ENCODE data around the gene ALPK3.
"Not testable (repeated sequence)": the region's sequence is repeated elsewhere in the genome, so short reads cannot be mapped to it uniquely, and the experiment has no call there.

The ALPK3 gene

DNA sequence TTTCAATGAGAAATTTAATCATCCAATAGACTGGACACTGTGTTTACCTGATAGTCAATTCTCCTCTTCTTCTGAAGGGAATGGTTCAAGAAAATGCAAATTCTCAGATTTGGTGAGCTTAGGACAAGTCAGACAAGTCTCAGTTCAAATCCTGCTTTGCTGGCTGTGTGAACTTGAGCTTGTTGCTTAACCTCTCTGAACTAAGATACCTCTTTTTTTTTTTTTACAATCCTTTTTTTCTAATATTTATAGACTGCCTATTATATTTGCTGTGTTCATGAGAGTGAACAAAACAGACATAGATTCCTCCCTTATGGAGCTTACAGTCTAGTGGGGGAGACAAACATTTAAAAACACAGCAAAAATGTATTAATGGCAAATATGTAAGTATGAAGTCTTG lies 59.1 kb downstream of the ALPK3 start:
- DNase-seq = no peak

DNA sequence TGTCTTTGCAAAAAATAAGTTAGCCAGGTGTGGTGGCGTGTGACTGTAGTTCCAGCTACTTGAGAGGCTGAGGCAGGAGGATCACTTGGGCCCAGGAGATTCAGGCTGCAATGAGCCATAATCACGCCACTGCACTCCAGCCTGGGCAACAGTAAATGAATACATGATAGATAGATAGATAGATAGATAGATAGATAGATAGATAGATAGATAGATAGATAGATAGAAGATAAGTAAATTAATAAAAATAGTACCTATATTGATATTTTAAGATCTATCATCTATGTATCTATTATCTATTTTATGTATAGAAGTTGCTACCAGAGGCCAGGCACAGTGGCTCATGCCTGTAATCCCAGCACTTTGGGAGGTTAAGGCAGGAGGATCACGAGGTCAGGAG lies 60.5 kb downstream of the ALPK3 start:
- DNase-seq = not testable (repeated sequence)

DNA sequence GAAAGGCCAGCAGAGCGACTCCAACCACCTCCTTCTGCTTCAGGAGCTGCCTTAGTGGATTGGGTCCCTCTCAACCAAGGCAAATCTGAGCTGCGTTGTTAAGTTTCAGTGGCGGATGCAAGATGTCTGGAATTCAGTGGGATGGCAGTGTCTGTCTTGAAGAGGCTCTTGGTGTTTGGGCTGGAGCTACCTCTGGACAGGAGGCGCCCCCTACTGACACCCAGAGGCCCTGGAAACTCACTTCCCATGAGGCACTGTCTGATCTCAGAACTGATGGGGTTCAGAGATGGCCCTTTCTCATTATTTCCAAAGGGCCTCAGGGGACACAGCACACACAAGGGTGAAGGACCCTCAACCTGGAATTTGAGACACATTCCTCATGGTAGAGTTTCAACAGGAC lies 61.3 kb downstream of the ALPK3 start:
- peak; percentile 48 for DNase-seq

DNA sequence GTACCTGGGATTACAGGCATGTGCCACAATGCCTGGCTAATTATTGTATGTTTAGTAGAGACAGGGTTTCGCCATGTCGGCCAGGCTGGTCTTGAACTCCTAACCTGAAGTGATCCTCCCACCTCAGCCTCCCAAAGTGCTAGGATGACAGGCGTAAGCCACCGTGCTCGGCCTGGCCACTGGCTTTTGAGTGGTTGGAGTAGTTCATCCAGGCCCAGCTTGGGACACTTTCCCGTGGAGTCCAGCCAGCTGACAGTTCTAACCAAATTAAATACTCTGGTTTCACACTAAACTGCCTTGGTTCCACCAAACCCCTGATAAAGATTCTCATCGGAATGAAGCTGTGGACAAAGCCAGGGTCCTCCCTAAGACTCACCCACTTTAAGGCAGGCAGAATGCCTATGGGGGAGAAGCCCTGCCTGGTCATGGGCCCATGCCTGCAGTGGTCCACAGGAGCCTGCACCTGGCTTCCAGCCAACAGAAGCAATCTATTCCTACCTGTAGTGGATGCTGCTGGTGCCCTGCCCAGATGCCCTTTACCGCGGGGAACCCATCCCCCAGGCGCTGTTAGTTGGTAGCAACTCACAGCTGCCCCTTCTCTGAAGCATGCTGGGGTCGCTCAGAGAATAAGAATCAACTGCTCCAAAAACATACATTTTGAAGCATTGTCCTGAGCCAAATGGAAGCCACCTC lies 62.1 kb downstream of the ALPK3 start:
- DNase-seq = no peak

DNA sequence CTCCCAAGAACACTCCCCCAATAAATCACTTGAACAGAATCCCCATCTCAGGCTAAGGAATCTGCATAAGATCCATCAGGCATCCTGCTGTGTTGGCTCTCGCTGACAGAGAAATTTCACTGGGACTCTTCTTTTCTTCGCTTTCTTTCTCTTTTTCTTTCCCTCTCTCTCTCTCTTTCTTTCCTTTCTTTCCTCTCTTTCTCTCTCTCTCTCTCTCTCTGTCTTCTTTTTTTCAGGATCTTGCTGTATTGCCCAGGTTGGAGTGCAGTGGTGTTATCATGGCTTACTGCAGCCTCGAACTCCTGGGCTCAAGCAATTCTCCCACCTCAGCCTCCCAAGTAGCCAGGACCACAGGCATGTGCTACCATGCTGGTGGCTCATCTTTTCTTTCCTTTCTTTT lies 62.9 kb downstream of the ALPK3 start:
- DNase-seq = no peak

DNA sequence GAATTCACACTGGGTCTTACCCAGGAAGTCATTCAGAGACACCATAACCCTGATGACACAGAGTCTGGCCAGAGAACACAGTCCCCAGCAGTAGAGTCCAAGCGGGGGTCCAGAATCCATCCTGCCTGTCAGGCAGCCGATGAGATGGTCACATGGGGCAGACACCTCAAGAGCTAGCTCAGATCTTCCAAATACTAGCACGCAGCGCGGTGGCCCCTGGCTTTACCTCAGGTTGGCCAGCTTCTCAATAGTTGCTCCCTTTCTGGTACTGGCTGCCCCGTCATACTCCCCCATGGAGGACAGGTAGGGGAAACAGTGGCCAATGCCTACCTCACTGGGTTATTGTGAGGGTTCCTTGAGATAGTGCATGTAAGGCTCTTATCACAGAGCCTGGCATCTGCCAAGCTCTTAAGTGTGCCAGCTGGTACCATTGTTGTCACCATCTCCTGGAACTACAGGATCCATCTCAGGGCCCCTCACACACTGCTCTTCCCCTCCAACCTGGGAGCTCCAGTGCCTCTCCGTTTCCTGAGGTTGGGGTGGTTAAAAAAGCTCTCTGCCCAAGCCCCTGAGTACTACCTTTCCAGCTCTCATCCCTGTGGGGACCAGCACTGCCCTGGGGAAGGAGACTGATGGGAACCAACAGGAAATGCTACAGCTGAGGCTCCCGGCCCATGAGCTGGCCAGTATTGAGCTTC lies 63.8 kb downstream of the ALPK3 start:
- no peak for DNase-seq

DNA sequence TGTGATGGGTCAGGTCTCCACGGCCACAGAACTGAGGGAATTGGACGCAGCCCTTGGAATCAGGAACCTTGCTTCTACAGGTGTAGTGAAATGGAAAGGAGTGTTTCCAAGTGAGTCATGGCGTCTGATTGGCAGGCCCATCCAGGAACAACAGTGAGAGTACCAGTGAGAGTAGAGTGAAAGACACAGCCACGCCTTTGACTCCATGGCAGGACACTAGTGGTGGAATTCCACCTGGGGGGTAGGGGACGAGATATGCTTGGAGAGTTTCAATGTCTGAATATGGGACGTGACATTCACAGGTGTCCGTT lies 64.3 kb downstream of the ALPK3 start:
- no peak for DNase-seq

DNA sequence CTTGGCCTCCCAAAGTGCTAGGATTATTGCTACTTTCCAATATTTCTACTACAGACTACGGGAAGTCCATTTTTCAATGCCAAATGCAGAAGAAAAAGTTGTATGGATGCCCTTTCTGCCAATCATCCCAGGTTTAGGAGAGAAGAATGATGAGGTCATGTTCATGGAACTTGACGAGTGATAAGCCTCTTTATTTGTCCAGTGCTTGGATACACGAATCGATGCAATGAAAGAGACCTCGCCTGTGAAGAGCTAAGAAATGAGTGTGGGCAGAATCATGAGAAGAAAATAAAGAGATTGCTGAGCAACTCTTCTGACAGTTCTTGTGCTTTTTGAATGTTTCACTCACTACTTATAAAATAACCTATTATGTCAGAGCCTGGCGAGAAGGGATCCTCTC lies 66.3 kb downstream of the ALPK3 start:
- no peak for DNase-seq

DNA sequence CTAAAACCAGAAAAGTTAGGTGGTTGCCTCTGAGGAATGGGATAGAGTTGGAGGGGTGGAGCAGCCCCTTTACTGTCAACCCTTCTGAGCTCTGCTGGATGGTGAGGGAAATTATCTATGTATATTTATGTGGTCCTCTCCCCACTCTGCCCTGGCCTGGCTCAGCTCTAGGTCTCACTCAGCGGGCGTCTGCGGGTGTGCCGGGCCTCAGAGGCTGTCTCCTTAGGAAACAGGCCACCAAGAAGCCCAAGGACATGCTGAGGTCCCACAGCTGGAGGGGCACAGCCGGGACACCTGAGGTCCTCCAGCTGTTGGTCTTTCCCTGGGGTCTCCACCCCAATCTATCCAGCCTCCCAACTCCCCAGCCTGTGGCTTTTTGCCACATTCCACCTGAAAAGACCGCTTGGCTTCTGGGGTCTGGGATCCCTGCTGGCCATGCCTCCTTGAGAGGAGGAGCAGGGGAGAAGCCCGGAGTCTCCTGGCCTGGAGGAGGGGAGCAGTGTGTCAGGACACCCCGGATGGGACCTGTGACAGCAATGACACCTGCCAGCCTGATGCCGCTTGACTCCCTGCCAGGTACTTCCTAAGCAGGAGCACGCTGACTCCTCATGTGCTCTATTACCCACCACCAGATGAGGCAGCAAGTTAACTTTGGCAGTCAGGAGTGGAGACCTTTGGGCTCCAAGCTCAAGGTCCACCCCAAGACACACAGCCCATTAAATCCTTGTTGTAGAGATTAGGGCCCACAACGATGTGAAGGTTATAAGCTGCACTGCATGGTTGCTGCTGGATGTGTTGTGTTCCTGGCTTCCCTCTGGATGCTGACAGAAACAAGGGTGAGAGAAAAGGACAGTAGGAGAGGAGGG lies 67.0 kb downstream of the ALPK3 start, which contains the start of gene SLC28A1:
Gene SLC28A1, plus strand, starts transcription at position 747 of the 866 bp plus-strand sequence. CDS start 3,099 bp downstream, outside the sequence.
- DNase-seq = no peak

DNA sequence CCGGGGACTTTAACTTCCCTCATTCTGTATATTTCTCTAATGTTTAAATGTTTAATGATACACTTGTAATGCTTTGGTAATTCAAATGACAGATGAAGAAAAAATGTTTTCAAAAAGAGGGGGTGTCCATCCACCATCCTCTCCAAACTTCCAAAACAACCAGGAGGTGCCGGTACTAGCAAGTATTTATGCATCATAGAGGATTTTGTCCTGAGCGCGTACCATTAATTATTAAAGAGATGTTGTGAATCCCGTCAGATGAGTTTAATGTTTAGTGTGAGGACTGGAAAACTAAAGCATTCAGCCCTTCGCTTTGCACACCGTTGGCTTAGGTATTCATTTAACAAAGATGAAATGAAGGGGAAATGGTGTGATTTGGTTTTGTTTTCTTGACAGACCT lies 68.6 kb downstream of the ALPK3 start:
- no peak for DNase-seq

DNA sequence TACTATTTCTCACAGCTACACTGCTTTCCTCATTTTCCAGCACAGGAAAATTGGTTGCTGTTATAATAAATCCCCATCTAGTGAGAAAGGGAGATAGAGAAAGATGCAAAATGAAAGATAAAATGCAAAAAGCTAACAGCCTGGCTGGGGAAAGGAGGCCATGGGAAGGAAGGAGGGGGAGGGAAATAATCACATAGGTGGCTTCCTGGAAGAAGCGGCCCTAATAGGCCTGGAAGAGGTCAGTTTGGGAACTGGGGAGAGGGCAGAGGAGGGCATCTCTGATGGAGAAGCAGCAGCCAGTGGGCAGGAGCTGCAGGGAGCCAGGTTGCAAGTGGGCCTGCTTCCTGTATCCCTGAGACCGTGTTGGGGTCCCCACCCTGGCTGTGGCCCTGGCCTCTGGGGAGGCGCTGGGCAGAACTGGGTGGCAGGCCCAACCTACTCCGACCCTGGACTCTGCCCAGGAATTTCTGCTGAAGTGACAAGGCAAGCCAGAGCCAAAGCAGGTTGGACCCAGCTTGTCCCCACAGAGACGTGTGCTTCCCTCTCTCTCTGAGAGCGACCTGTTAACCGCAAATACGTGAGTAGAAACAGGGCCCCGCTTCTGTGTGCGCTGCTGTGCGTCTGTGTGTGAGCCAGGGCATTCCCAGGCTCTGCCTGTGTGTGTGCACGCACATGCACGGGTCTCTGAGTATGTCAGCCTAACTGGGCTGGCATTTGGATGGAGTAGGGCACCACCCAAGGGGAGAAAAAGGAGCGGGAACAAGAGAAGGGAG lies 69.2 kb downstream of the ALPK3 start:
- DNase-seq = no peak

DNA sequence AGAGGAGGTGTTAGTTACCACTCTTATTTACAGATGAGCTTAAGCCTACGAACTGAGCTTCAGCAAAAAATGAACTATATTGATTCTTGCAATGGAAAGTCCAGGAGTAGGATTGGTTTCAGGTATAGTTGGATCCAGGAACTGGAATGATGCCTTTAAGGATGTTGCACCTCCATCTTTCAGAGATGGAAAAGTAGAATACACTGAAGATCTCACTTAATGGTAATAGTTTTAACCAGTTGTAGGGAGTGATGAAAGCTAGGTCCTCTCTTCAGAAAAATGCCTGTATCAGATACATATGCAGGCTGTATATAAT lies 69.8 kb downstream of the ALPK3 start:
- no peak for DNase-seq

DNA sequence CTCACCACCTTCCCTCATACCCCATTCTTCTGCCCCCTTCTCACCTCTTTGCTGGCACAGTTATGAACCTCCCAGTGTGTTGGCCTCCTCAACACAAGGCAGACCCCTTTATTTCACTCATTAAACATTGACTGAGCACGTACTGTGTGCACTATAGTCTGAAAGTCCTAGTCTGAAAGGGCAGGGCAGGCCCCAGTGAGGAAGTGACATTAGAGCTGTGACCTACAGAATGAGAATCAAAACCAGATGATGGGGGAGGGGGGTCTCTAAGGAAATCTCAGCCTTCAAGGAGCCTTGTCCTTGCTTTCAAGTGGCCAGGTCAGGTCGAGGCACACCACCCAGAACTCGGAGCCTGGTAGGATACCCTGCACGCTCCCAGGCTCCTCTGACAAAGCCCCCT lies 70.8 kb downstream of the ALPK3 start:
- DNase-seq = no peak

DNA sequence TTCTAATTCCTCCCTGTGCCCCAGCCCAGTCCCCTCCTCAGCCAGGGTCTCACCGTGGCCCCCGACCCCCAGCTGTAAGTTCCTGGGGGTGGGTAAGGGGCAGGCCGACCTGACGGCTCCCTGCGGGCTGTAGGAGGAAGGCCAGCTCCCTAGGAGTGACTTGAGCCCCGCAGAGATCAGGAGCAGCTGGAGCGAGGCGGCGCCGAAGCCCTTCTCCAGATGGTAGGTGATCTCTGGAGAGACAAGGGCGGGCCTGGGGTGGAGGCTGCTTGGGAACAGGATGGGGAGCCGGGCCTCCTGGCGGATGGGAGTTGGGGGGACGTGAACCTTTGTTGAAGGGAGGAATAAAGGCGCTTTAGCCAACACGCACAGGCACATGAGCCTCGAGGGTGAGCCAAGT lies 71.5 kb downstream of the ALPK3 start:
- no peak for DNase-seq

DNA sequence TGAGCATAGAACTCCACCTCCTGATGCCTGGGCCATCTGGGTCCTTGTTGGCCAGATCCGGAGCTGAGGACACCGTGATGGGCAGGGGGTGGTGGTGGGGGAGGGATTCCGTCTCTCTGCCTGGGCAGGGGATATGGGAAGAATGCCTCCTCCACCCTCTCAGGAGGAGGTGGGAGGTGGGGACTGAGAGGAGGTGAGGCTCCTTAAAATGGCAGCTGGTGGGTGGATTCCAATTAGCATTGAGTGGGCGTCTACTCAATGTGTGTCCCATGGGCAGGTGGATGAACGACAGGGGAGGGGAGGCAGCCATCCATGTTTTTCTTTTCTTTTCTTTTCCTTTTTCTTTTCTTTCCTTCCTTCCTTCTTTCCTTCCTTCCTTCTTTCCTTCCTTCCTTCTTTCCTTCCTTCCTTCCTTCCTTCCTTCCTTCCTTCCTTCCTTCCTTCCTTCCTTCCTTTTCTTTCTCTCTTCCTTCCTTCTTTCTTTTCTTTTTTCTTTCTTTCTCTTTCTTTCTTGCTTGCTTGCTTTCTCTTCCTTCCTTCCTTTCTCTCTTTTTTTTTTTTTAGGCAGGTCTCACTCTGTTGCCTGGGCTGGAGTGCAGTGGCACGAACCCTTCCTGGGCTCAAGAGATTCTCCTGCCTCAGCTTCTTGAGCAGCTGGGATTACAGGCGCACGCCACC lies 72.3 kb downstream of the ALPK3 start:
- DNase-seq = no peak

DNA sequence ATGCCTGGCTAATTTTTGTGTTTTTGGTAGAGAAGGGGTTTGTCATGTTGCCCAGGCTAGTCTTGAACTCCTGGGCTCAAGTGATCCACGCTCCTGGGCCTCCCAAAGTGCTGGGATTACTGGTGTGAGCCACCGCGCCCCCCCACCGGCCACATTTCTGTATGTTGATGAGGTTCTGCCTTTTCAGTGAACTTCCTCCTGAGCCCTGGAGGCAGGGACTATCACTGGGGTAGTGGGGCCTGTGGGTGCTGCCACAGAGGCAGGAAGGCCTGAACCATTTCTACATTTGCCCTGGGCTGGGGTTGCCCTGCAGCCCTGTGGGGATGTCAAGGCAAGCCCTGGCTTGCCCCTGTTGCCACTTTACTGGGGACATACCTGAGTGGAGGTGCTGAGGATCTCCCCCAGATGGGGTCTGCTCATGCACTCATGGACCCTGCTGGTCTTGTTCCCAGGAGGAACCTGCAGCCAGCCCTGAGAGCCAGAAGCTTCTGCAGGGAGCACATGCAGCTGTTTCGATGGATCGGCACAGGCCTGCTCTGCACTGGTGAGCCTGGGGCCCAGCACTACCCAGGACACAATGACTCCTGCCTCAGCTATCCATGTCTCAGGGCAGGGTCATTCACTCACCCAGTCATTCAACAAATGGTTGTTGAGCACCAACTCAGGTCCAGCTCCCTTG lies 73.0 kb downstream of the ALPK3 start:
- DNase-seq = no peak

DNA sequence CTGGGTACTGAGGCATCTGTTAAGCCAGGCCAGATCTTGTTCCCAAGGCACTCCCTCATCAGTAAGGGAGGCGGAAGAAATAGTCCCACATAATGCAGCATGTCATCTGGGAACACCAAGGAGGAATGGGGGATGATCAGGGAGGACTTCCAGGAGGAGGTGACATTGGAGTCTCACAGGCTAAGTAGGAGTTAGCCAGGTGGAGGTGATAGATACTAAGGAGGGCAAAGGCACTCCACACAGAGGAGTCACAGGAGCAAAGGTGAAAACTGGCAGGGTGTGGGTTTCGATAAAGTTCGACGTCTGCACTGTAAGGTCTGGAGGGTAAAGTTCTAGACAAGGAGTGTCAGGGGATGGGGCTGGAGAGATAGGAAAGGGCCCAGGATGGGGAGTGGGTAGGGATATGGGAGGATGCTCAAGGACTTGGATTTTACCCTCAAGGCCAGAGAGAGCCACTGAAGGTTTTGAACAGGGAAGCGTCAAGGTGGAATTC lies 73.6 kb downstream of the ALPK3 start:
- no peak for DNase-seq

DNA sequence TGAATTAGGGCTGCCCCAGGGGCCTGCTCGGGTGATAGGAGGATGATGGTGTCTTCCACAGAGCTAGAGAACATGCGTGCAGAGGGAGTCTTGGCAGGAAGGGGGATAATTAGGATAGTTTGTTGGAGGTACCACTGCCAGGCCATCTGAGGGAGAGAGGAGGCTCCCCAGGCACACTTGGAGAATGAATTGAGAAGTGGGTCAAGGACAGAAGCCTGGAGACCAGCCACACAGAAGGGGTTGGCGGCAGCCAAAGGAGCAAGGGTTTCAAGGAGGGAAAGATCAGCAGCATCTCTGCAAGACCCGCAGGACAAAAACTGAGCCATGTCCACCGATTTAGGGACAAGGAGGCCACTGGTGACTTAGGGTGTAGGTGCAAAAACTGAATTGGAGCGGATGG lies 74.2 kb downstream of the ALPK3 start:
- no peak for DNase-seq

DNA sequence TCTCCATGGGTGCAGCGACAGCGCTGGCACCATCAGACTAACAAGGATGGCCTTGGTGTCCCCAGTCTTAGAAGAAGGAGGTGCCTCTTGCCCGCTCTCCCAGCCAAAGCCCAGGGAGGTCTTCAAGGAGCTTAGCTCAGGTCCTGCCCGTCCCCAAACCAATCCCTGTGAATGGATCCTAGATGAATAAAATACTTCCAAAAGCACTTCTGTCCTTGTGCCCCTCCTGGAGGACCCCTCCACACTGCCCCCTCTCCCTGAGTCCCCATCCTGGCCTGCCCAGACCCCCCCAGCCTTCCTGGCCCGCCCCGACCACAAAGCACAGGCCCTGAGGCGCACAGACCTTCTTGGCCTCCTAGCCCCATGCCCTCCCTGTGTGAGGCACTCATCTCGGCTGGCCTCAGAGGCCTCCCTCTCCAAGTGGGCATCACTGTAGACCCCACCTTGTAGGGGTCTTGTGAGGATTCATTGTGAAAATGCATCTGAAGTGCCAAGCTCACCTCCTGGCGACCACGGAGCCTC lies 75.7 kb downstream of the ALPK3 start:
- no peak for DNase-seq

DNA sequence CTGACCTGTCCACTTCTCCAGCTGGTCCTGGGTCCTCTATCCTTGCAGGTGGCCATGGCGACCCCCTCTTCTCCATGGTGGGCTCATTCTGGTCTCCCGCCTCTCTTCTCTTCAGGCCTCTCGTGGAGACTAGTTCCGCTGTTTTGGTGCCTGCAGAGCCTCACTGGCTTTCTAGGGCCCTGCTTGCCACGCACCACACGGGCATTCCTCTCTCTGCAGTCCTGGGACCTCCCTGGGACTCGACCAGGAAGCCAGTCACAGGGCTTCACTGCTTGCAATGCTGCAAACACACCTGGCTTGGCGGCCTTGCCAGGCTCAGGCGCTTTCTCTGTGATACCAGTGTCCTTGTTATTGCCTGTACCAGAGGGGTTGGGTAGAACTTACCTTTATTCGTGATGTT lies 76.5 kb downstream of the ALPK3 start:
- no peak for DNase-seq

DNA sequence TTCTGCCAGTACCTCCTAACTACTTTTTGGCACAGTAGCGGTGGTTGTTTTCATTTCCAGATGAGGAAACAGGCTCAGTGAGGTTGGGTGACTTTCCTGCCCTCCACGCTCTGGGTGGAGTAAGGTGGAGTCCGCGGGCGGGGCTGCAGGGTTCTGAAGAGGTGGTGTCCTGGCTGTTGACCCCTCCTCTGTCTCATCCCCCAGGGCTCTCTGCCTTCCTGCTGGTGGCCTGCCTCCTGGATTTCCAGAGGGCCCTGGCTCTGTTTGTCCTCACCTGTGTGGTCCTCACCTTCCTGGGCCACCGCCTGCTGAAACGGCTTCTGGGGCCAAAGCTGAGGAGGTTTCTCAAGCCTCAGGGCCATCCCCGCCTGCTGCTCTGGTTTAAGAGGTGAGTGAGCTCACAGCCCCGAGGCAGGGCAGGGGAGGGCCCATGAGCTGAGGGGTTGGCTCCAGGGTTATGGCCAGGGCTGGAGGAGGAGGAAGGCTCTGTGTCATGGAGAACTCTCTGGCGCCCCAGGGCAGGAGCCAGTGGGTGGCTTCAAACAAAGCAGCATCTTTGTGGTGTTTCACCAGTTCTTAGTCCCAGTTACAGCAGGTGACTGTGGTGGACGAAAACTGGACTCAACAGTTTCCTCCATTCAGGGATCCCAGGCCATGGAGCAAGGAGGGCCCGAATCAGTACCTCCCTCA lies 77.7 kb downstream of the ALPK3 start:
- DNase-seq = no peak

All from CD4-positive, alpha-beta T cell treated with Interleukin-4 for 4 hours (primary cell).